Ascending aorta (tissue), 2 donors: Measurements from ENCODE around the gene ZNF765. TPM values are rescaled to one million over a fixed set of nuclear protein-coding genes. Genes with fewer than 3 reads are reported as not detected.
A peak's percentile ranks its signal among the peaks of the same experiment; 100 is the strongest.
"Not testable (repeated sequence)": the region's sequence is repeated elsewhere in the genome, so short reads cannot be mapped to it uniquely, and the experiment has no call there.

Experiments
- DNase-seq, 2 donors: peaks; one replicate each; pipeline ENCODE4 v3.0.0-alpha.2; 2019; ENCODE audit warnings: low spot score in 2 of 2
- H3K27ac ChIP-seq, 2 donors: fragments of 200-600 bp; sonication (generic); one replicate each; pipeline ENCODE4 v1.5.1; 2016 to 2017; ENCODE audit warnings: mild to moderate bottlenecking in 1 of 2
- H3K27me3 ChIP-seq: fragments of 200-600 bp; sonication (generic); one replicate; pipeline ENCODE4 v1.5.1; 2017
- H3K36me3 ChIP-seq, 2 donors: fragments of 200-600 bp; sonication (generic); one replicate each; pipeline ENCODE4 v1.5.1; 2016
- H3K4me1 ChIP-seq, 2 donors: fragments of 200-600 bp; sonication (generic); one replicate each; pipeline ENCODE4 v1.5.1; 2016 to 2017; ENCODE audit warnings: mild to moderate bottlenecking in 1 of 2
- H3K4me3 ChIP-seq, 2 donors: fragments of 200-600 bp; sonication (generic); one replicate each; pipeline ENCODE4 v1.5.1; 2016 to 2017; ENCODE audit warnings: mild to moderate bottlenecking in 1 of 2
- H3K9me3 ChIP-seq, 2 donors: fragments of 200-600 bp; sonication (generic); one replicate each; pipeline ENCODE4 v1.5.1; 2016
- CTCF ChIP-seq, 3 experiments: fragments of 200-600 bp in 2 of 3; fragments of 450-650 bp in 1 of 3; sonication (generic) in 2 of 3; IDR thresholded peaks; one replicate each; pipeline ENCODE4 v1.5.1; 2016 to 2019; ENCODE audit warnings: antibody characterized with exemption in 3 of 3, mild to moderate bottlenecking in 1 of 3, moderate library complexity in 1 of 3
- intact Hi-C: fragments of 100-400 bp; cut with DNase I; formaldehyde crosslinking; loops from one replicate; pipeline ENCODE4 v1.15.1; 2023
- total RNA-seq: library from RNA; depleted of rRNA; stranded (reverse); fragments of >200 nt; gene quantifications from one replicate; pipeline ENCODE4 v1.1.0, GENCODE V29; 2016

Gene ZNF765
- total RNA-seq, 1 donor from 2014 or later: 3.5 TPM

- no peak overlapping the region for H3K4me3 ChIP-seq
- H3K27me3 ChIP-seq: no peaks in the 10 kb centered on the region
- intact Hi-C loops: loop anchor here (1.0 to 2.0 kb wide), 2 partner anchors 87 to 322 kb away; no protein-coding TSS in a partner anchor
- no peaks in the 10 kb centered on the region for H3K9me3 ChIP-seq
- no peaks in the 10 kb centered on the region for H3K4me1 ChIP-seq
- H3K36me3 ChIP-seq: no peaks in the 10 kb centered on the region
- no peak overlapping the region for H3K27ac ChIP-seq
- peak; percentile 16 to 80 for DNase-seq
- TF ChIP-seq CTCF (IDR thresholded peaks at IDR 0.05): peak; percentile 55 to 73 (median 69)
Measured at GRCh38 chr19:53424968-53425597, 30.1 kb downstream of the ZNF765 start.

- Histone ChIP-seq H3K27ac (peak within 1 kb of the TSS; percentile 67 to 77), H3K9me3 (peaks cover 0 to under 1% of the 10 kb centered on the region in 2 donors), H3K27me3 (no peaks in the 10 kb centered on the region), H3K4me3 (peak within 1 kb of the TSS; percentile 66 to 96), H3K4me1 (no peaks in the 10 kb centered on the region), H3K36me3 (peaks cover 3 to 20% of the 10 kb centered on the region in 2 donors)
- DNase-seq: peak; percentile 73 to 97
- peak in 2 of 3 experiments; percentile 34 to 50 for TF ChIP-seq CTCF (IDR thresholded peaks at IDR 0.05)
- intact Hi-C loops: loop anchor here (1.0 to 10.0 kb wide), 6 partner anchors 35 to 237 kb away; partner anchors contain the start of genes ZNF525, ZNF665, ZNF765 and ZNF813
Measured at GRCh38 chr19:53431399-53432087, 36.6 kb downstream of the ZNF765 start, which contains the start of gene ZNF761. TSS of gene ZNF761 (plus strand) at chr19:53431984. CDS start at chr19:53447269, 15,285 bp downstream.

- H3K4me1 ChIP-seq: no peaks in the 10 kb centered on the region
- no peaks in the 10 kb centered on the region for H3K27me3 ChIP-seq
- peaks cover 0 to 7% of the 10 kb centered on the region in 2 donors for H3K9me3 ChIP-seq
- peak overlapping the region; percentile 56 to 77 for H3K27ac ChIP-seq
- intact Hi-C loops: loop anchor here (1.0 to 10.0 kb wide), 5 partner anchors 35 to 237 kb away; partner anchors contain the start of genes ZNF525, ZNF665, ZNF765 and ZNF813
- peak in 1 of 2 donors; percentile 65 for DNase-seq
- no peak for TF ChIP-seq CTCF (IDR thresholded peaks at IDR 0.05)
- peaks cover 7 to 24% of the 10 kb centered on the region in 2 donors for H3K36me3 ChIP-seq
- H3K4me3 ChIP-seq: peak overlapping the region; percentile 66 to 96
Measured at GRCh38 chr19:53432088-53432661, 37.2 kb downstream of the ZNF765 start.

- intact Hi-C loops, H3K4me1 ChIP-seq, DNase-seq, H3K4me3 ChIP-seq, H3K27ac ChIP-seq, H3K27me3 ChIP-seq: not testable (repeated sequence)
- H3K9me3 ChIP-seq: peaks cover 22 to 53% of the 10 kb centered on the region in 2 donors
- peaks cover 52 to 92% of the 10 kb centered on the region in 2 donors for H3K36me3 ChIP-seq
Measured at GRCh38 chr19:53443809-53444208, 48.9 kb downstream of the ZNF765 start.

- H3K36me3 ChIP-seq: peaks cover 66 to 94% of the 10 kb centered on the region in 2 donors
- peaks cover 23 to 50% of the 10 kb centered on the region in 2 donors for H3K9me3 ChIP-seq
Measured at GRCh38 chr19:53447196-53447595, 52.2 kb downstream of the ZNF765 start.

GRCh38 chr19:53455828-53456227, 60.9 kb downstream of the ZNF765 start:
- intact Hi-C loops: no loop called here
- Histone ChIP-seq H3K27ac (no peak overlapping the region), H3K4me3 (no peak overlapping the region), H3K9me3 (peaks cover 70 to 96% of the 10 kb centered on the region in 2 donors), H3K27me3 (no peaks in the 10 kb centered on the region), H3K36me3 (peaks cover 44 to 50% of the 10 kb centered on the region in 2 donors), H3K4me1 (no peaks in the 10 kb centered on the region)
- DNase-seq: no peak
- TF ChIP-seq CTCF (IDR thresholded peaks at IDR 0.05): no peak

More at GRCh38 chr19:53447196-53447595, 52.2 kb downstream of the ZNF765 start:
- H3K27ac ChIP-seq, DNase-seq, H3K4me1 ChIP-seq, H3K27me3 ChIP-seq, H3K4me3 ChIP-seq, intact Hi-C loops: not testable (repeated sequence)

- peaks cover 38 to 56% of the 10 kb centered on the region in 2 donors for H3K9me3 ChIP-seq
- H3K4me3 ChIP-seq, DNase-seq, H3K27ac ChIP-seq, H3K27me3 ChIP-seq, H3K4me1 ChIP-seq, H3K36me3 ChIP-seq, intact Hi-C loops: not testable (repeated sequence)
Measured at GRCh38 chr19:53460131-53460721, 65.3 kb downstream of the ZNF765 start.
